Measurements from ENCODE around the gene APIP.

Gene APIP

DNA sequence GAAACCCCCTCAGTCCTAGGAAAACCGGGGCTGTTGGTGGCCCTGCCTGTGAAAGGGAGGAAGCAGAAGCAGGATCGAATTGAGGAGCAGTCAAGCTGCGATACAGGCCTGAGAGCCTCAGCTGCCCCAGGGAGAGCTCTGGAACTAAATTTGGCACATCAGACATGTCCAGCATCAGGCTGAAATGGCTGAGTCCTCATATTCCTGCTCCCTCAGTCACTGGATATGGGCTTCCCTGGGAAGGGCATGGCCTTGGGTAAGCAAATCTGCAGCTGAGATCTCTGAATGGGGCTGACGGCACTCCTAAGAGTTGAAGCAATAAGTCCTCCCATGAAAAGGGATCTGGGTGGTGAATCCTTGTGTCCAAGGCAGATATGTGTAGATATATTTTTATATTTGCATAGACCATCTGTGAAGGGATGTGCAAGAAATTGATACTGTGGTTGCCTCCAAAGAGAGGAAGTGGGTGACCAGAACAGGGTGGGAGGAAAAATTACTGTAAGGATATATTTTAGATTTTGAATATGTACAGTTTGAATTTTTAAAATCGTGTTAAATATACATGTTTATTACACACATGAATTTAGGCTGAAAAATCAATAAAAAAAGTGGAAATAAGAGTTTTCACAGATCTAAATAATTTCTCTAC is 45.5 kb downstream of the APIP start:
- H3K4me3 ChIP-seq (ENCODE audit: low read depth, low read length) = no peak overlapping the region
- DNase-seq (ENCODE audit: low read depth, low spot score) = no peak
- ChIA-PET POLR2A (interaction anchor here (0.5 kb wide), 1 partner anchor 870 kb away, joined by 4 read pairs; no protein-coding TSS in a partner anchor), CTCF (interaction anchor here (1.5 to 2.9 kb wide), 3 partner anchors 20 to 284 kb away, joined by 3 to 14 read pairs (median 5); no protein-coding TSS in a partner anchor)
- TF ChIP-seq, protein P1, sequence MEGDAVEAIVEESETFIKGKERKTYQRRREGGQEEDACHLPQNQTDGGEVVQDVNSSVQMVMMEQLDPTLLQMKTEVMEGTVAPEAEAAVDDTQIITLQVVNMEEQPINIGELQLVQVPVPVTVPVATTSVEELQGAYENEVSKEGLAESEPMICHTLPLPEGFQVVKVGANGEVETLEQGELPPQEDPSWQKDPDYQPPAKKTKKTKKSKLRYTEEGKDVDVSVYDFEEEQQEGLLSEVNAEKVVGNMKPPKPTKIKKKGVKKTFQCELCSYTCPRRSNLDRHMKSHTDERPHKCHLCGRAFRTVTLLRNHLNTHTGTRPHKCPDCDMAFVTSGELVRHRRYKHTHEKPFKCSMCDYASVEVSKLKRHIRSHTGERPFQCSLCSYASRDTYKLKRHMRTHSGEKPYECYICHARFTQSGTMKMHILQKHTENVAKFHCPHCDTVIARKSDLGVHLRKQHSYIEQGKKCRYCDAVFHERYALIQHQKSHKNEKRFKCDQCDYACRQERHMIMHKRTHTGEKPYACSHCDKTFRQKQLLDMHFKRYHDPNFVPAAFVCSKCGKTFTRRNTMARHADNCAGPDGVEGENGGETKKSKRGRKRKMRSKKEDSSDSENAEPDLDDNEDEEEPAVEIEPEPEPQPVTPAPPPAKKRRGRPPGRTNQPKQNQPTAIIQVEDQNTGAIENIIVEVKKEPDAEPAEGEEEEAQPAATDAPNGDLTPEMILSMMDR (IDR thresholded peaks at IDR 0.05; ENCODE audit: insufficient read depth, low read length, missing control alignments) = no peak

GRCh38 chr11:34869425-34869824 is 46.8 kb downstream of the APIP start:
- no peak overlapping the region for H3K4me3 ChIP-seq (ENCODE audit: low read depth, low read length)
- TF ChIP-seq, protein P1 (IDR thresholded peaks at IDR 0.05; ENCODE audit: insufficient read depth, low read length, missing control alignments) = no peak
- no peak for DNase-seq (ENCODE audit: low read depth, low spot score)
- ChIA-PET CTCF (interaction anchor here (1.2 to 1.9 kb wide), 3 partner anchors 8 to 283 kb away, joined by 3 to 5 read pairs (median 4); no protein-coding TSS in a partner anchor), POLR2A (no interaction called here)

DNA sequence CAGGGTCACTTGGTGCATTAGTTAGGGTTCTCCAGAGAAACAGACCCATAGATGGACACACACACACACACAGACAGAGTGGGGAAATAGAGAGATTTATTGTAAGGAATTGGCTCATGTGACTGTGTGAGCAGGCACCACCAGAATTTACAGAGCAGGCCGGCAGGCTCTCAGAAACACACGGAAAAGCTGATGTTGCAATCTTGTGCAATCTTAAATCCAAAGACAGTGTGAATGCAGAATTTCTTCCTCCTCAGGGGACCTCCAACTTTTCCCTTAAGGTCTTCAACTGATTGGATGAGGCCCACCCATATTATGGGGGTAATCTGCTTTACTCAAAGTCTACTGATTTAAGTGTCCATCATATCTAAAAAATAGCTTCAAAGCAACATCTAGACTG is 49.8 kb downstream of the APIP start:
- DNase-seq (ENCODE audit: low read depth, low spot score) = no peak
- CTCF ChIA-PET = no interaction called here
- no peak overlapping the region for H3K4me3 ChIP-seq (ENCODE audit: low read depth, low read length)
- POLR2A ChIA-PET = no interaction called here
- TF ChIP-seq, protein P1 (IDR thresholded peaks at IDR 0.05; ENCODE audit: insufficient read depth, low read length, missing control alignments) = no peak

- ChIA-PET POLR2A (no interaction called here), CTCF (interaction anchor here (1.6 kb wide), 1 partner anchor 10 kb away, joined by 4 read pairs; no protein-coding TSS in a partner anchor)
- DNase-seq (ENCODE audit: low read depth, low spot score) = no peak
- H3K4me3 ChIP-seq (ENCODE audit: low read depth, low read length) = no peak overlapping the region
- TF ChIP-seq, protein P1 (IDR thresholded peaks at IDR 0.05; ENCODE audit: insufficient read depth, low read length, missing control alignments) = no peak
Measured at GRCh38 chr11:34865261-34865660, 50.9 kb downstream of the APIP start.

DNA sequence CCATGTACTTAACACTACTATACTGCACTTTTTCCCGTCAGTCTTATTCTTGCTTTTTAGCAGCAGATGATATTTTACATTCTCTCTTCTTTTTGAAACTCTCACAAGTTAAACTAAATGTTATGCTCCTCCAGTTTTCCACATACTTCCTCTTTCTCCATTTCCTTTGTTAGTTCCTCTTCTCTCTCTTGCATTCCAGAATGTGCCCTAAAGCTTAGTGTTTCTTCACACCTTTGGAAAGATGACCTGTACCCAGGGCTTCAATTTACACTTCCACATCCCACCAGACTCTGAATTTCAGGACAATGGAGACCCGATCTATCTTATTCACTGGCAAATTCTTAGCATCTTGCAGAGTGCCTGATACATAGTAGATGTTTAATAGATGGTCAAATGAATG is 51.8 kb downstream of the APIP start:
- TF ChIP-seq, protein P1 (IDR thresholded peaks at IDR 0.05; ENCODE audit: insufficient read depth, low read length, missing control alignments) = no peak
- ChIA-PET POLR2A (no interaction called here), CTCF (interaction anchor here (1.1 to 1.6 kb wide), 2 partner anchors 11 to 27 kb away, joined by 3 to 4 read pairs; no protein-coding TSS in a partner anchor)
- no peak for DNase-seq (ENCODE audit: low read depth, low spot score)
- no peak overlapping the region for H3K4me3 ChIP-seq (ENCODE audit: low read depth, low read length)

GRCh38 chr11:34863048-34863447 is 53.1 kb downstream of the APIP start:
- TF ChIP-seq, protein P1 (IDR thresholded peaks at IDR 0.05; ENCODE audit: insufficient read depth, low read length, missing control alignments) = no peak
- ChIA-PET CTCF (no interaction called here), POLR2A (no interaction called here)
- DNase-seq (ENCODE audit: low read depth, low spot score) = no peak
- no peak overlapping the region for H3K4me3 ChIP-seq (ENCODE audit: low read depth, low read length)

Data from AG04449 (cell line).